NCI-H510A treated with DMSO at 0.1 percent for 48 hours (cell line): ENCODE results near the gene CNN1.
"Not testable (repeated sequence)": the region's sequence is repeated elsewhere in the genome, so short reads cannot be mapped to it uniquely, and the experiment has no call there.

Experiments used
- DNase-seq: peaks from one replicate; lab custom pipeline; 2025; lab: John Stamatoyannopoulos, UW

The CNN1 gene

DNA sequence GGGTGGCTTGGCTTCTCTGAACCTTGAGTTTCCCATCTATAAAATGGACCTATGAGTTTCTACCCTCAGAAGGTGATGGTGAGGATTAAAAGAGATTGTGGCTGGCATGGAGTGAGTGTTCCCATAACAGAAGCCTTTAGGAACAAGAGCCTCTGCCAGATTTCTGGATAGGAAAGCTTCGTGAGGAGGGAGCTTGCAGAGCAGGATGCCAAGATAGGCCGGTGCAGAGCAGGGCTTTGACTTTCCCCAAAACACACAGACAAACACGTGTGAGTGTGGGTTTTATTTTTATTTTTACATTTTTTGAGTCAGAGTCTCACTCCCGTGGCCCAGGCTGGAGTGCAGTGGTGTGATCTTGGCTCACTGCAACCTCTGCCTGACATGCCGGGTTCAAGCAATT lies 3.7 kb upstream of the CNN1 start:
- no peak for DNase-seq

DNA sequence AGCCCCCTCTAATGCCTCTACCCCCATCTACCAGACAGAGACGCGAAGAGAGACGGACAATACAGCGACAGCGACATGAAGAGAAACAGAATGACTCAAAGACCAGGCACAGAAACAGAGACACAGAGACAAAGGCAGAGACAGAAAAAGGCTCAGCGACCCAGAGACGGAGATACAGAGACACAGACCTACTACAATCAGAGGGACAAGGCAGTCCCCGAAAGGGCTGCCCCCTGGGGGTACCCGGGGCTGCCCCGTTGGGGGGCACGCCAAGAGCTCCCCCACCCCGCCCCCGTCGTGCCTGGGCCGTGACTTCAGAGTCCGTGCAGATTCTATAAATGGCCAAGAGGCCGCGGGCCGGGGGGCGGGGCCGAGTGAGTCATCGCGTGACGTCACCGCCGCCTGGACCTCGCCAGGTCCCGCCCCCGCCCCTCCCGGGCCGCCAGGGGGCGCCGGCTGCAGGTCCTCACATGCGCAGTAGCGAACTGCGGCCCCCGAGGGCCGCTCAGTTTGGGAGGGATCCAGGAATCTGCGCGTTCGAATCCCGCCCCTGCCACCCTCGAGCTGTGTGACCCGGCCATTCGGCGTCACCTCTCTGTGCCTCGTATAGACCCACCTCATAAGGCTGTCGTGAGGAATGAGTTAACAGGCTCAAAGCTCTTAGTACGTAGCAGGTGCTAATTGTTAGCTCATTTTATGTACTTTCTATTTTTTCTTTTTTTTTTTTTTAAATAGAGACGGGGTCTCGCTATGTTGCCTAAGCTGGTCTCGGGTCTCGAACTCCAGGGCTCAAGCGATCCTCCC lies 2.7 kb upstream of the CNN1 start:
- DNase-seq = peak; percentile 63

DNA sequence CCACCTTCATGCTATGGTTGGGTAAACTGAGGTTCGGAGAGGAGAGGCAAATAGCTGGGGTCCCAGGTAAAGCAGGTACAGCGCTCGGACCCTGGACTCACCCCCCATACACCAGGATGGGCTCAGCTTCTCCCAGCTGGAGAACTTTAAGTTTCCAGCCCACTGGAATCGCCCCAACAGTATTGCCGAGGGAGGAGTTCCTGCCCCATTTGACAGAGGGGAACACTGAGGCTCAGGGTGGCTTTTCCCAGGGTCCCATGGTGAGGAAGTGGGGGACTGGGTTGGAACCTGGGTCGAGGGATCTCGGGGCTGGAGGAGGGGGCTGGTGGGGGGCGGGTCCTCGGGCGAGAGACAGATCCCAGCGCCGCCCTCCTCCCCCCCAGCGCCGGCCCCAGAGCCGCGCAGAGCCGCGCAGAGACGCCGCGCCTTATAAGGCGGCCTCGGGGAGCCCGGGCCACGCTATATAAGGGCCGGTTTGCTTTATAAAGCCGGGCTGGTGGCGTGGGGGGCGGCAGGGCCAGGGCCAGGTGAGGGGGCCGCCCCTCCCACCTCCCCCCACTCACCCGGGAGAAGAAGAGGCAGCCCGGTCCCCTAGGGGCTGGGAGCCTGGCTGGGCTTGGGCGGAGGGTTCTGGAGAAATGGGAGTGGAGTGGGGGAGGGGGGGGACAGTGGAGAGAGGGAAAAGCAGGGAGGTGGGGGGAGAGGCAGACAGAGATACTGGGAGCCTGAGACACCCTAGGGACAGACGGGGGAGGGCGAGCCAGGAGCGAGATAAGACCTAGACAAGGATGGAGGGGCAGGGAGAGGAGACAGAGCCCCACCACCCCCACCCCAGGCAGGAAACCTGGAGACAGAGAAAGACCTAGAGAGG lies 1.1 kb downstream of the CNN1 start:
- no peak for DNase-seq

DNA sequence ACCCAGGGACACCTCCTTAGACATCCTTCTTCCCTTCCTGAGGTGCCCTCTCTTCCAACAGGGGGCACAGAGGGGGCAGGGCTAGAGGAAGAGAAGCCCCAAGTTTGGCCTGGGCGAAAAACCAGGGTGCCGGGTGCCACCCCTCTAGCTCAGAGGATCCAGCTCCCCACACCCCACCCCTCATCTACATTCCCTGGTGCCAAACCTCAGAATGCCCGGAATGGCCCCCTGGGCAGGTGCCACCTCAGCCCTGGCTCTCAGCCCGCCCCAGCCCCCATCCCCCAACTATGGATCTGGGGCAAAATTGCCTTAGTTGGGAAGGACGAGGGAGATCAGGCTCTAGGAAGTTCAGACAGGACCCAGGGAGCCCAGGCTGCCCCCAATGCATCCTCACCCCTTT lies 2.0 kb downstream of the CNN1 start:
- DNase-seq = no peak

DNA sequence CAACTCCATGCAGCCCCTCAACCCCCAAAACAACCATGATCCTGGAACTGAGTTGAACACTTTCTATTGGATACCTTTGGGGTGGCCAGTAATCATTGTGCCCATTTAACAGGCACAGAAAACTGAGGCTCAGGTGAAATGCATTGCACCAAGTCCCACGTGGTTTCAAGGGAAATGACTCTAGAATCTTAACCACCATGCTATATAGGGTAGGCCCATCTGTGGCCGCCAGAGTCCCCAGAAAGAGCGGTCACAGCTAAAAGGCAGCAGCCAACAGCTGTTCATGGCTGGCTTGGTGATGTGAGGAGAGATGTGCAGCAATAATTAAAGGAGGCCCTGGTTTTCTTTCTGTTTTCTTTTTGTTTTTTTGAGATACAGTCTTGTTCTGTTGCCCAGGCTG lies 2.6 kb downstream of the CNN1 start:
- DNase-seq = no peak

DNA sequence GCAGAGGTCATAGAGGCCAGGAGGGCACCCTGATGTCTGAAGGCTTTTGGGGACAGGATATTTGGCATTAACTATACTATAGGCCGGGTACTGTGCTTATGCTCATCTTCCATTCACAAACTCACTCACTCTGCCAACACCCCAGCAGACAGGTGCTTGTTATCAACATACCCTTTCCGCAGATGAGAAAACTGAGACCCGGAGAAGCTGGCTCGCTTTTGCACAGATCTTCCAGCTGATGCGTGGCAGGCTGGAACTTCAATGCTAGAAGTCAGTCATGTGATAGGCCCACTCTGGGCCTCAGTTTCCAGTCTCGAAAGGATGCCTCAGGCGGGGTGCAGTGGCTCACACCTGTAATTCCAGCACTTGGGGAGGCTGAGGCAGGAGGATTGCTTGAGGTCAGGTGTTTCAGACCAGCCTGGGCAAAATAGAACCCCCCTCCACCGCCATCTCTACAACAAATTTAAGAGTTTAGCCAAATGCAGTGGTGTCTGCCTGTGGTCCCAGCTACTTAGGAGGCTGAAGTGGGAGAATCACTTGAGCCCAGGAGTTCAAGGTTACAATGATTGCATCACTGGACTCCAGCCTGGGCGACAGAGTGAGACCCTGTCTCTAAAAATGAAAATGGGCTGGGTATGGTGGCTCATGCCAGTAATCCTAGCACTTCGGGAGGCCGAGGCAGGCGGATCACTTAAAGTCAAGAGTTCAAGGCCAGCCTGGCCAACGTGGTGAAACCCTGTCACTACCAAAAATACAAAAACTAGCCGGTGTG lies 9.5 kb downstream of the CNN1 start:
- DNase-seq = no peak

DNA sequence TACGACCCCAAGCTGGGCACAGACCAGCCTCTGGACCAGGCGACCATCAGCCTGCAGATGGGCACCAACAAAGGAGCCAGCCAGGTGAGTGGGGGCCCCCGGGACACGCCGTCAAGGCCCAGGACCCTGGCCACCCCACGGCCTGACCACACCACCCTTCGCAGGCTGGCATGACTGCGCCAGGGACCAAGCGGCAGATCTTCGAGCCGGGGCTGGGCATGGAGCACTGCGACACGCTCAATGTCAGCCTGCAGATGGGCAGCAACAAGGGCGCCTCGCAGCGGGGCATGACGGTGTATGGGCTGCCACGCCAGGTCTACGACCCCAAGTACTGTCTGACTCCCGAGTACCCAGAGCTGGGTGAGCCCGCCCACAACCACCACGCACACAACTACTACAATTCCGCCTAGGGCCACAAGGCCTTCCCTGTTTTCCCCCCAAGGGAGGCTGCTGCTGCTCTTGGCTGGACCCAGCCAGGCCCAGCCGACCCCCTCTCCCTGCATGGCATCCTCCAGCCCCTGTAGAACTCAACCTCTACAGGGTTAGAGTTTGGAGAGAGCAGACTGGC lies 10.8 kb downstream of the CNN1 start:
- no peak for DNase-seq

DNA sequence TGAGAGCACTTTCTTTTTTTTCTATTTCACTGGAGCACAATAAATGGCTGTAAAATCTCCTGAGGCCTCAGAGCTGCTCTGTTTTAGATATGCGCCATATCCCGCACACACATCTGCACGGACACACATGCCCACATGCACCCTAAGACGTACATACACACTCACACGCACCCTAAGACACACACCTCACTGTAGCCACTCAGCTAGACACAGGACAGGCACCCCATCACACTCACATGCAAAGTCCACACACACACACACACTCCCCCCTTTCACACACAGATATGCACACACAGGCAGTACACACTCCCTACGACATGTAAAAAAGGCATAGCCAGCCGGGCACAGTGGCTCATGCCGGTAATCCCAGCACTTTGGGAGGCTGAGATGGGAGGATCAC lies 11.6 kb downstream of the CNN1 start:
- DNase-seq = no peak

DNA sequence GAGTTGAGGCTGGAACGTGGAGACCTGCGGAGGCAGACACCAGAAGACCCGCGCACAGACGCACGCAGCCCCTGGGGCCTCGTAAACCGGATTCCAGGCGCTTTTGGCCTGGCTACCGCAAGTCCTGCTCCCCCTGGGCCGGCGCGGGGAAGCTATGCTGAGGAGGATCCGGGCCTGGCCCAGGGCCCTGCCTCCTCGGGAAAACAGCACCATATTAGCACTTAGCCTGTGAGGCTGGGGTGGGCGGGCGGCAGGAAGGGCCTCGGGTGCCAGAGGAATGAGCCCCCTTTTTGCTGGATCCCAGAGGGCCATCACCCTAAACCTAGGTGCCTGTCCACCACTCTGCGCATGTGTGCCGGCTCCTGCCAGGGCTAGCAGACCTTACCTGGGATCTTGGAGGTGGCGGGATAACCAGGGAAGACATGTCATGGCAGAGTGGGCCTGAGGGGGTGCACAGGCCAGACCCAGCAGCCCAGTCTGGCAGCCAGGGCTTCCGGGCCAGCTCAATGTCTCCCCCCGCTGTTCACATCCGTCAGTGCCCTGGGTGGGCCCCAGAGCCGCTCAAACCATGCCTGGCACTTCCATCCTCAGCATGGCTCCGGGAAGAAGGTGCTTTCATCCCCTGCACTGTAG lies 13.1 kb downstream of the CNN1 start:
- no peak for DNase-seq

DNA sequence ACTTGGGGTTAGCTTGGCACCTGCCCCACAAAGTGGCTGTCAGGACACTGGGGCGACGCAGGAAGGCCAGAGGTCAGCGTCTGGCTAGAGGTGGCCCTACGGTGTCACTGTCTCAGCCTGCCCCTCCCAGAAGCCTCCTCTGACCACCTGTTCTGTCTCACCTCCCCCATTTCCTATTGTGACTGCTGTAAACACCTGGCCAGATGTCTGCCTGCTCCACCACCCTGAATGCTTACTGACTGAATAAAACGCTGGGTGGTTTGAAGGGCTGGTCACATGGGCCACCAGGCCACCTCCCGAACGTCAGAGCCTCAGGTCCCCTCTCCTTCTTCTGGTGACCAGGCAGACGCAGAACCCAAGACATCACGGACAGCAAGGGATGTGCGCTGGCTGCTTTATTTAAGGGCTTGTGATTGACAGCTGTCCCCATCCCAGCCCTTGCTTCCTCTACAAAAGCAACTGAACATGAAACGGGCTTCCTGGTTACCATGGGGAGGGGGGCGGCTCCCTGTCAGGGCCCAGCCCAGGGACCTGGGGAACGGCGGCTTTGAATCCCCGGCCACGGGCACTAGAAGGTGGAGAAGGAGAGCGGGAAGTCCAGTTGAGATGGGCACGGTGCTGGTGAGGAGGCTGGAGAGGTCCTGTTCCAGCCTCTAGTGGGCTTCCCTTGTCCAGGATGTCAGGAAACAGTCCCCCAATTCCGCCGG lies 14.2 kb downstream of the CNN1 start:
- no peak for DNase-seq

DNA sequence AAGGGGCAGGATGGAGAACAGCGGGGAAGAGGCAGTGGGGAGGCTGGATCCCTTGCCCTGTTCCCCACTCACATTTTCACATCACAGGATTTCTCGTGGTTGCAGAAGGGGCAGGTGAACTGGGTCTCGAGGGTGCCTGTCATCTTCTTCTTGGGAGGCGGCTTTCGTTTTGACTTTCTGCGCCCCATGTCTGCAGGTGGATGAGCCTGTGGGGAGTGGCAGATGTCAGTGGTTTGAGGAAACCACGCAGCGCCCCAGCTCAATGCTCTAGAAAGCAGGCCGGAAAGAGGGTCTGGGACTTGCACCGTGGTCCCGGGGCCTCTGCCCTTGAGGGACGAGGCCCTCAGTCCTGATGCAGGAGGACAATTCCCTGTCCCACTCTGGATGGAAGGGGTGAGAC lies 15.5 kb downstream of the CNN1 start:
- DNase-seq = no peak

DNA sequence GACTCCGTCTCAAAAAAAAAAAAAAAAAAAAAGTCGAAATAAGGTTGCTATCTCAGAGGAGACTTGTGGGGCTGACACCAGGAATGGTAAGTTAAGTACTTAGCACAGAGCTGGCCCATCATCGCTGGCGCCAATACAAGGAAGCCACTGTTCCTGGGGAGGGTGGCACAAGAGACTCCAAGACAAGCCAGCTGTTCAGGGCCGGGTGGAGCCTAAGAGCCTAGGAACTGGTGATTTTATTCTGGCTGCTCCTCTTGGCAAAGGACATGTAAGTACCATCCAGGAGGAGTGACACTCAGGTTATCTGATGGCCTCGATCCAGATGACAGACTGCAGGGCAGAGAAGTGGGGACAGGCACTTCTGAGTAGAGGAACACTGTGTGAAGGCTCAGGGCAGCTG lies 16.6 kb downstream of the CNN1 start:
- DNase-seq = no peak

DNA sequence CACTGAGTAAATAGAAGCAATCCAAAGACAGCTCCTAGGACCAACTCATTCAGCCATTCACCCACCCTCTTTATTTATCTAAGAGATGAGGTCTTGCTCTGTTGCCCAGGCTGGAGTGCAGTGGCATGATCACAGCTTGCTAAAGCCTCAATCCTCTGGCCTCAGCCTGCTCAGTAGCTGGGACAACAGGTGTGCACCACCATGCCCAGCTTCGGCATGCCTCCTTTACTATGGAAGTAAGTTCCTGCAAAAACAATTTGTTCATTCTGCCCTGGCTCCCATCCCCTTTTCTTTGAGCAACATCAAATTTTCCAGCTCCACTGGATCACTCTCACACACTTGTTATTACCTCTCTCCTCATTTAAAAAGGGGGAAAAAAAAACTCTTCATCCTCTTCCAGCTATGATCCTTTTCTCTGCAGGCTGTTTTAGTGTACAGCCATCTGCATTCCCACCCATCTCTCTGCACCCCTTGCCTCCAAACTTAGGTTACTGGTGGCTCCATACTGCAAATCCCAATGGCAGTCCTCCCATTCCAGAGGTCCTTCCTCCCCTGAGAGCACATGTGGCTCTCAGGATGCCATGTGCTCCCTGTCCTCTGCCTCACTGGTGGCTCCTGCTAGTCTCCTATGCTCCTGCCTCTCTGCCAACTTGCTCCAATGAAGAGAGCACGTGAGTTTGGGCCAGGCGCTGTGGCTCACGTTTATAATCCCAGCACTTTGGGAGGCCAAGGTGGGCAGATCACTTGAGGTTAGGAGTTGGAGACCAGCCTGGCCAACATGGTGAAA lies 18.2 kb downstream of the CNN1 start:
- DNase-seq = no peak

DNA sequence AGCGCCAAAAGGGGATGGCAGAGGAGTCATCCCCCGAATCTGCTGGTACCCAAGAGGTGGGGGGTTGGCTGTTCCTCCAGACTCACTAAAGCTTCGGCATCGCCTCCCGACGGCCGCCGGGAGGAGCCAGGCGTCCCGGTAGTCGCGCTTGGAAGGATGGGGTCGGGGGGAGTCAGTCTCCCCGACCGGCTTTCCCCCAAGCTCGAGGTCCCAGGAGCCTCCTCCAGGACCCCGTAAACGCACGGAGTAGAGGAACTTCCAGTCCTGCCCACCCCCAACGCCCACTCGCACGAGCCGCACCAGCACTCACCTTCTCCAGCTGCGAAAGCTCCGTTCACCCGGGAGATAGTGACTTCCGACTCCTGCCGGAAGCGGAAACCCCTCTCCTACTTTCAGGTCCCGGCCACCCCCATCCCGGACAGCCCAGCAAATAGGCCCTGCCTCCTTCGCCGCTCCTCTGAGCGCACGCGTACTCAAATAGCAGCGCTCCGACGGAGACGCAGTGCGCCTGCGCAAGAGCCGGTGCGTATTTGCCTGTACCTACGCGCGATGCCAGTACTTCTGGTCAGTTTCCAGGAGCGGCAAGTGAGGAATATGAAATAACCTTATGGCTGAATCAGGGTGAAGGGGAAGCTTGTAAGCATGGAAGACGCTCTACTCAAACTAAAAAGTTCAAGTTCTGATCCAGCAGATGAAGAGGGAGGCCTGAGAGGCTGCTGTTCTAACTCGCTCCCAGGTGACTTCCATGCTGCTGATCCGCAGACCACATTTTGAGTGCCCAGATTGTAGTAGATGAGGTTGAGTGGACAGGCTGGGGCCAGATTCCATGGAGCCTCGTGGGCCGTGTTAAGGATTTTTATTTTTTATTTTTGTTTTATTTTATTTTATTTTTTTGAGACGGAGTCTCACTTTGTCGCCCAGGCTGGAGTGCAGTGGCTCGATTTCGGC lies 20.5 kb downstream of the CNN1 start, which contains the start of gene ELOF1:
ELOF1 (minus strand) TSS at position 350 of the 948 bp plus-strand sequence. CDS start 4,883 bp downstream, outside the sequence.
- peak; percentile 96 for DNase-seq

DNA sequence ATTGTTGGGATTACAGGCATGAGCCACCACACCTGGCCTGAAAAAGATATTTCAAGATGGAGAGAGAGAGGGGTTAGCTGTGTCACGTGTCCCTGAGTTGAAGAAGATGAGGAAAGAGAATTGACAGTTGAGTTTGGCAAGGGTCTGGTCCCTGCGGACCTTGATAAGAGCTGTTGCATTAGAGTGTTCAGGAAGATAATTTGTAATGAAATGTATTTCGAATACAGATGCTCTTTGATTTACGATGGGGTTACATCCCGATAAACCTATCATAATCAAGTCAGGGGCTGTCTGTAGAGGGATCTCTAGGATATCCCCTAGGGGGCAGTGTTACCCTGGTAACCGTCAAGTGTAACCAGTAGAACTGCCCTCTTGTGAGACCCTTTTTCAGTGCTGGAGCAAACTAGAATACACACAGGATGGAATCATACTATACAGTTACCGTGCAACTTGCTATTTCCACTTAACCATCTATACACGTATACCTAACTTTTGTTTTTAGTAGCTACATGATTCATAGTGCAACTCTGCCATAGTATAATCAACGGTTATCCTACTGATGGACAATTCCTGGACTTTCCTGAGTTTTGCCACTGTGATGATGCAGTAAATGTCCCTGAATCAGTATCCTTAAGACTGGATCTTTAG lies 21.9 kb downstream of the CNN1 start:
- peak; percentile 47 for DNase-seq

DNA sequence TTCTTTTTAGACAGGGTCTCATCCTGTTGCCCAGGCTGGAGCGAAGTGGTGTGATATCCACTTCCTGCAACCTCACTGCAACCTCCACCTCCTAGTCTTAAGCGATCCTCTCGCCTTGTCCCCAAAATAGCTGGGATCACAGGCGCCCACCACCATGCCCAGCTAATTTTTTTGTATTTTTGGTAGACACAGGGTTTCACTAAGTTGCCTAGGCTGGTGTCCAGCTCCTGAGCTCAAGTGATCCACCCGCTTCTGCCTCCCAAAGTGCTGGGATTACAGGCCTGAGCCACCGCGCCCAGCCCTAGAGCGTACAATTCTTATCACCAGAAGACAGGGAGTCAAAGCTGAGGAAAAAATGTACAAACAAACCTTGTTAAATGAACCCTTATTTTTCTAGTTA lies 24.9 kb downstream of the CNN1 start:
- no peak for DNase-seq

DNA sequence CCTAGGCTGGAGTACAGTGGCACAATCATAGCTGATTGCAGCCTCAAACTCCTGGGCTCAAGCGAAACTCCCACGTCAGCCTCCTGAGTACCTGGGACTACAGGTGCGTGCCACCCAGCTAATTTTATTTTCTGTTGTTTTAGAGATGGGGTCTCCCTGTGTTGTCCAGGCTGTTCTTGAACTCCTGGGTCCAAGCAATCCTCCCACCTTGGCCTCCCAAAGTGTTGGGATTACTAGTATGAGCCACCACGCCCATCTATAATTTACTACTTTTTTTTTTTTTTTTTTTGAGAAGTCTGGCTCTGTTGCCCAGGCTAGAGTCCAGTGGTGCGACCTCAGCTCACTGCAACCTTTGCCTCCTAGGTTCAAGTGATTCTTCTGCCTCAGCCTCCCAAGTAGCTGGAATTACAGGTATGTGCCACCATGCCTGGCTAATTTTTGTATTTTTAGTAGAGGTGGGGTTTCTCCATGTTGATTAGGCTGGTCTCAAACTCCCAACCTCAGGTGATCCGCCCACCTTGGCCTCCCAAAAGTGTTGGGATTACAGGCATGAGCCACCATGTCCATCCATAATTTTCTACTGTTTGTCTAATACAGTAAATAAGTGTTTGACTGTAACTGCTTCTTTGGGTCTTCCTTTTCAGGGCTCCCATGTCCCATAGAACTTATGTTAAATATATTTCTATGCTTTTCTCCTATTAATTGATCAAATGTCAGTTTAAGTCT lies 25.6 kb downstream of the CNN1 start:
- not testable (repeated sequence) for DNase-seq

DNA sequence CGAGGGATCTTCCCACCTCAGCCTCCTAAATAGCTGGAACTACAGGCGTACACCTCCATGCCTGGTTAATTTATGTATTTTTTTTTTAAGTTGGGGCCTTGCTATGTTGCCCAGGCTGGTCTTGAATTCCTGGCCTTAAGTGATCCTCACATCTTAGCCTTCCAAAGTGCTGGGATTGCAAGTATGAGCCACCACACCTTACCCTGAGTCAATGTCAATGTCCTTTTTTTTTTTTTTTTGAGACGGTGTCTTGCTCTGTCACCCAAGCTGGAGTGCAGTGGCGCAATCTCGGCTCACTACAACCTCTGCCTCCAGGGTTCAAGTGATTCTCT lies 27.0 kb downstream of the CNN1 start:
- not testable (repeated sequence) for DNase-seq
